Stimulated activated CD8-positive, alpha-beta memory T cell treated with anti-CD3 and anti-CD28 coated beads, Interleukin-7, amount 100 ng/mL, for 4 hours (primary cell): ENCODE data around the gene BRD3OS.

Experiments
- DNase-seq, 2 donors: peaks; one replicate each; pipeline ENCODE4 v3.0.0-alpha.2; 2020; ENCODE audit warnings: low read depth in 2 of 2

BRD3OS gene

GRCh38 chr9:134033516-134034214 lies 8.4 kb downstream of the BRD3OS start:
- DNase-seq, result no peak

- DNase-seq, result no peak
Observed at GRCh38 chr9:134034215-134035040, 9.1 kb downstream of the BRD3OS start.

DNA sequence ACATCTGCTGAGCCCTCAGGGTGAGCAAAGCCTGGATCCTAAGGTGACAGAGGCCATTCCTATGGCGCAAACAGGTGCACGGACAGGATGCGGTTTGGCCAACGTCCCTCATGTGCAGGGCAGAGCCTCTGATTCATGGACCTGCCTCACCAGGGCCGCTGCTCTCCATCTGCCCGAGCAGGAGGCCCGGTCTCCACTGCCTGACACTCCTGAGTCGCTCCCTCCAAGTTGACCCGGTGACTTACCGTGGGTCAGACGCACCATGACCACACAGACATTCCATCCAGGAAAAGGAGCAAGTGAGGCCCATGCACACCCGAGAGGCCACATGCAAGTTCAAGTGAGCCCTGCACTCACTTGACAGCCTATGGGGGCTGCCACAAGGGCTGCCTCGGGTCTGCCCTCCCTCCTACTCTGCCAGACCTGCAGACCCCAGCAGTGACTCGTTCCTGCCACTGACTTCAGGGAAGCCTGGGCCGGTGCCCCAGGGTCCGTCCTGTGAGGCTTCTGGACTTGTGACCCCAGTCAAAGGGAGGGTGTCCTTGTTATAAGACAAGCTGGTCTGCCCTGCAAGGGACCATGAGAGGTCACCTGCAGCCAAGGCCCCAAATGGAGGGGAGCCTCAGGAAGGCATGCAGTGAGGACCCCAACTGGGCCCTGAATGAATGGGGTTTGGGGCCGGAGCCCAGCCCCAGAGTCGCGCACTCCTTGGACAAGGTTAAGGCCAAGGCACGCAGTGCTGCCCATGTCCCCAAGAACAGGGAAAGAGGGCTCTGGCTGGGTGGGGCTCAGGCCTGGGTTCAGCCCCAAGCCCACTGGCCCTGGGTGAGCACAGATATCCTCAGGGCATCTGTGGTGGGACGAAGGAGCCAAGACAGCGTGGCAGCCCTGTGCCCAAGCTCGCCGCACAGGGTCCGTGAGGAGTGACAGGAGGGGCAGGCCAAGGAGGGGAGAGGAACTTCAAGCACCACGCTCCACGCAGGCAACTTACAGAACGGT lies 10.1 kb downstream of the BRD3OS start:
- DNase-seq, result no peak

GRCh38 chr9:134036130-134036529 lies 10.8 kb downstream of the BRD3OS start:
- no peak for DNase-seq

DNA sequence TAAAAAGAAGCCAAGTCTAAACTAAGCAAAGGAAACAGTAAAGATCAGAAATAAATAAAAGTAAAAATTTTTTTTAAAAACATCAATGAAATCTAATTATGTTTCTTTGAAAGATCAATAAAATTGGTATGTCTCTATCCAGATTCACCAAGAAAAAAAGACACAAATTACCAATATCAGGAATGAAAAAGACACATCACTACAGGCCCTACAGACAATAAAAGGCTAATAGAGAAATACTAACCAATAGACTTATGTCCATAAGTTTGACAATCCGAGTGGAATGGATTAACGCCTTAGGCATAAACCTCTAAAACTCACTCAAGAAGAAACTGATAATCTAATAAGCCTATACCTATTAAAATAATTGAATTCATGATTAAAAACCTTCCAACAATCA lies 12.4 kb downstream of the BRD3OS start:
- DNase-seq, result no peak

- DNase-seq, result no peak
Observed at GRCh38 chr9:134039386-134040175, 14.3 kb downstream of the BRD3OS start.

GRCh38 chr9:134040176-134040565 lies 14.9 kb downstream of the BRD3OS start:
- no peak for DNase-seq

GRCh38 chr9:134040781-134041648 lies 15.7 kb downstream of the BRD3OS start:
- DNase-seq, result no peak

DNA sequence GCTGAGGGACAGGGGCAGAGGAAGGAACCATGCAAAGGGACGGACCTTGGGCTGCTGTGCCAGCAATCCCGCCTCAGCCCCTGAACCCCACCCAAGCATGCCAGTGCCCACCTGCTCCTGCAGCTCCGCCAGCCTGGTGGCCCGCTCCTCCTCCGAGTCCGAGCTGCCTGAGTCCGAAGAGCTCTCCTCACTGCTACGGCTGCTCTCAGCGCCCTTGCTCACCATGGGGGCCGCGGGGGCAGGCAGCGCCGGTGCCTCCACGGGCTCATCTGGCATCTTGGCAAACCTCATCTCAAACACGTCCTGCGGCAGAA lies 16.3 kb downstream of the BRD3OS start:
- DNase-seq, result no peak

- DNase-seq, result no peak
Observed at GRCh38 chr9:134043531-134043988, 18.3 kb downstream of the BRD3OS start.

DNA sequence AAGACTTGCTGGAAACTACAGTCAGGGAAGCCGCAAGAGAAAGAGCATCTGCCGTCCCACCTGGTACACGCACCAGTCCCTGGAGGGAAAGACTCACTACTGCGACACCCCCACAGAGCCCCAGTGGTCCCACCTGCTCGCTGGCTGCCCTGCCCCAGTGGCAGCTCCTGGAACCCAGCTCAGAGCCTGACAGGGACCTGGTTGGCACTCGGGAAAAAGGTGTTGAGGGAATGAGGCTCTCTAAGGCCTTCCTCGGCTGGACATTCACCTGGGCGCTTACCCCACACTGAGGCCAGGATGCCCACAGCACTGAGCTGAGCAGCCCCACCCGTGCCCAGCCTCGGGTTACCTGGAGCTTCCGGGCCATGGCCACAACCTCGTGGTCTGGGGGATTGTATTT lies 19.7 kb downstream of the BRD3OS start:
- no peak for DNase-seq

DNA sequence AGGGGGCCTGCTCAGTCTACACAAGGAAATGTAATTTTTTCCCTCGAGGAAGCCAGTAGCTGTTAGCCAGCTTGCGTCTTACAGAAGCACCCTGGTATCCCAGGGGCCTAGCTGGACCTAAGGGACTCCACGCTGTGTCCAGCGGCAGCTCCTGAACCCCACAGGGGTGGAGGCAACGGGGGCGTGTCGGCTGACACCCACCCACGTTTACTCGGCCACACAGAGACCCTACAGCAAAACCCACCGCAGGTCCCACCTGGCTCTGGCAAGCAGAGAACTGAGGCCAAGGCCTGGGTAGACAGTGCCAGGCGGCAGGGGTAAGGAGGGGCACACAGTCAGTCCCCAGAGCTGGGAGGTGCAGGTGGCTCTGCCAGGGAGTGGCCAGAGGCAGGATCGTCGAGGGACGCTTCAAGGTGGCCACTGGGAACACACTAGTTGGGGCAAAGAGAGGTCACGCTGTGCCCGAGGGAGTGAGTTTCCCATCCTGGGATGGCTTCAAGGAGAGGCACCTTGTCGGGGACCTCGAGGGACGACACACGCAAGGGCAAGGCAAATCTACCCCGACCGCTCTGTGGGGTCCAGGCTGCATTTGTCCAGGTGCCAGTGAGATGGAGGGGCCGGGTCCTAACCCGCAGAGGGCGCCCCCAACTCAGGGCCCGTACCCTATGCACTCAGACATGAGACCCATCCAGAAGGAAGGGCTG lies 20.7 kb downstream of the BRD3OS start:
- no peak for DNase-seq

DNA sequence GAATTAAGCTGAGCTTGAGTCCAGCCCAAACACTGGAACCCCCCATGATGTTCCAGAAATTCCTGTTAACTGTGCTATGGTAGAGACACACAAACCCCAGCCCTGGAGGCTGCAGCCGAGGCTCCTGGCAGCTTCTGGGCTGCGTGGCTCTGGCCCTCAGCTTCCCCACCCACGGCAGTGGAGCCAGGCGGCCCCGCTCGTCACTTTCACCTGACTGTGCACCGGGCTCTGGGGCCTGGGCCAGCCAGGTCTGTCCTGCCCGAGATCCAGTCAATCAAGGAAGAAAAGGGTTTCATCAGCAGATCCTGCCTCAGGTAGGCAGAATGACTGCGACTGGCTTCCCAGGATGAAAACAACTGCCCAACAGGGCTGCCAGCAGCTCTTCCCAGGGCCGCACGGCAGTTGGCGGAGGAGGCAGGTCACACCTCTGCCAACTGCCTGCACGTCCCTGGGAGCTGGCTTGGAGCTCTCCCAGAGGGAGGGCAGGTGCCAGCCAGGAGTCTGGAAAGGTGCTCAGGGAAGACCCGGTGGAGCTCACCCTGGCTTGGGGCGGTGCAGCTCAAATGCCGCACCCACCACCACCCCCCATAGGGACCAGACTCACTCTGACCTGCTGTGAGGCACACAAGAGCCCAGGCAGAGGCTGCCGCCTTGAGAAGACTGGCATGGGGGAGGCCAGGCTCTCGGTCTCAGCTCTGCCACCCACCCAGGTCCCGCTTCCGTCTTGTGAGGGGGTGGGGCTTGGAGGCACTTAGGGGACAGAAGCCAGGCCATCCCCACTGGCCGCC lies 21.8 kb downstream of the BRD3OS start:
- DNase-seq, result no peak

GRCh38 chr9:134047868-134048581 lies 22.7 kb downstream of the BRD3OS start:
- DNase-seq, result no peak

DNA sequence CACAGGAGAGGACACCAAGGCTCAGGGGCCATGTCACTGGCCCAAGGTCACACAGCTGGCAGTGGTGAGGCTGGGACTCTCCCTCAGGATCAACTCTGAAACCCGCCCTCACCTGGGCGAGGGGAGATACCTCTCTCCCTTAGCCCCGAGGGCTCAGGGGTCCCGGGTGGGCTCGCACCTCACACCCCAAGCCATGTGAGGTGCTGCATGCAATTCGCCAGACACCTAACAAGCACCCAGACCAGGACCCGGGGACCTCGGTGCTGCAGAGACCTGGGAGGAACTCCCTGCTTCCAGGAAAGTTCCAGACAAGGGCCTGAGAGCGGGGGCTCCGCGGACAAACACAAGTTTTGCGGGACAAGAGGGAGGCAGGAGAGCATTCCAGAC lies 23.3 kb downstream of the BRD3OS start:
- DNase-seq, result no peak

DNA sequence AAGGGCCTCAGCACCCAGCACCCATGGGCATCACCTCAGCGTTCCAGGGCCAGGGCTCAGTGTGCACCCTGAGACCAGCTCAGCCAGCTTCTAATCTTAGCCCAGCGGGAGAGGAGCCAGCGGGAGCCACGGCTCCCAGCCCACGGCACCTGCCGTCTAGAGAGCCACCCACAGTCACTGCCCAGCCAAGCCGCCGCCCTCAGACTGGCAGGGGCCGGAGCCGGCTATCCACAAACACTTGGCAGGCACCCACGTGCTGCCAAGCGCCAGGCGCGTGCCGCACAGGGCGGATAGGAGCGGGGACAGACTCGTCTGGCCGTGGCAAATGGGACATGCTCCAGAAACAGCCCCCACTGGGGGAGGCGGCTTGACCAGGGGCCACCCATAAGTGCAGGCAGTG lies 24.0 kb downstream of the BRD3OS start:
- DNase-seq, result no peak

DNA sequence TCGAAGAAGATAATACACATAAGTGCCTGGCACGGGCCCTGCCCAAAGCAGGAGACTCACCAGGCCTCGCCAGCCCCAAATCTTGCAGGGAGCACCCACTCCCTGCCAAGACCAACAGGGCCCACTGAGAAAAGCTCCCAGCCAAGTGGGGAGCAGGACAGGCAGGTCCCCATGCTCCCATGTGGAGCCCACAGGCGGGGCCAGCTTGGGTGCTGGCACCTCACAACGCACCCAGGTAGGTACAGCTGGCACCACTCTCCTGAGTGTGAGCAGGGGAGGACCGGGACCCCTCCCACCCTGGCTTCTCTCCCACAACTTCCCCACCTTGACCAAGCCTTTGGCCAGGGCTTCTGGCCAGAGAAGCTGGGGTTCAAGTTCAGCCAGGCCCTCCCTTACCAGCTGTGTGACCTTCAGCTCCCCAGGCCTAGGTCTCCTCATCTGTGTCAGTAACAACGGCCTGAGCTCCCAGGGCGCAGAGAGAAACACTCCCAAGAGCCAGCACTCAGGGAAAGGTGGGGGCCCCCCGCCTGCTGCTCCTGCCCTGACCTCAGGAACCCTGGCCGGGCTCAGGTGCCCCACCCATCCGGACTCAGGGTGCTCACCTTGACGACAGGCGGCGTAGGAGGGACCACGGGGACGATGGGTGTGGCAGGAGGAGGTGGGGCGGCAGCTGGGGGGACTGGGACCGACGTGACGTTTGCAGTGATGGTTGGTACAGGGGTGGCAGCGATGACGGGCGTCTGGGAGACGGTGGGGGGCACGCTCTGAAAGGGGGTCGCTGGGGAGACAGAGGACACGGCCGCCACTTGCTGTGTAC lies 24.7 kb downstream of the BRD3OS start:
- DNase-seq, result no peak
